ENCODE measurements around the gene ATXN1. TPM values are rescaled to one million over a fixed set of nuclear protein-coding genes. Genes with fewer than 3 reads are reported as not detected.

Gene ATXN1
- total RNA-seq, 1 experiment from 2014 or later: 5.6 TPM

DNA sequence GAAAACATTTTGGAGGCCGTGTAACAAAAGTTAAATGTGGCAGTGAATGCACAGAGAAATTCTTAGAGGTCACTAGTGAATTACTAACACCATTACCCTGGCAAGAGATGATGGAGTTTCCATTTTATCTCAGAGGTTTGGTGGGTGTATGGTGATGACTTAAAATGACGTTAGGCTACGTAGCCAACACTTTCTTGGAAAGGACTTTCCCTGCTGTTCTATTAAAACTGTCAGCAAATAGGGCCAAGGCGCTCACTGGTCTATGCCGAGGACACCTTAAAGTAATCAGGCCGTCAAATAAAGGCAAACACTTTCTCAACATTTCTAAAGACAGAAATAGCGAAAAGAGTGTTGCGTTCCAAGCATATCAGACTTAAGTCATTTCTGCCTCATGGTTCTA, 362.1 kb downstream of the ATXN1 start:
- no peak for DNase-seq
- Histone ChIP-seq H2BK12ac (ENCODE audit: insufficient read length, low read depth, low read length) (no peak overlapping the region), H4K5ac (ENCODE audit: insufficient read length, low read depth, low read length) (no peak overlapping the region), H3T11ph (ENCODE audit: low read length) (no peak overlapping the region), H2AK5ac (ENCODE audit: insufficient read length, low read length) (no peak overlapping the region), H2AFZ (ENCODE audit: low read length) (no peak overlapping the region), H3K79me2 (ENCODE audit: insufficient read depth, low read length) (no peaks in the 10 kb centered on the region), H3K18ac (ENCODE audit: insufficient read length, low read depth, low read length) (no peak overlapping the region), H2BK15ac (ENCODE audit: low read depth, low read length) (no peak overlapping the region), H2BK20ac (ENCODE audit: low read depth, low read length, poor library complexity, severe bottlenecking) (no peak overlapping the region), H3K27ac (ENCODE audit: insufficient read length, low read depth, low read length) (no peak overlapping the region), H3K23ac (ENCODE audit: insufficient read length, low read depth, low read length) (no peak overlapping the region), H3K14ac (ENCODE audit: insufficient read depth, low read length) (no peak overlapping the region), H3K79me1 (ENCODE audit: insufficient read depth, low read depth, low read length, poor library complexity, severe bottlenecking) (no peaks in the 10 kb centered on the region), H2BK5ac (ENCODE audit: insufficient read length, low read length) (no peak overlapping the region), H3K56ac (ENCODE audit: insufficient read length, low read depth, low read length) (no peak overlapping the region), H2BK120ac (ENCODE audit: low read depth, low read length, poor library complexity, severe bottlenecking) (no peak overlapping the region), H3K9ac (ENCODE audit: extremely low read depth, insufficient read length, low read length) (no peak overlapping the region), H4K91ac (ENCODE audit: insufficient read length, low read depth, low read length) (no peak overlapping the region), H4K20me1 (ENCODE audit: control insufficient read depth, insufficient read depth, insufficient read length) (no peaks in the 10 kb centered on the region), H3K9me3 (ENCODE audit: control insufficient read depth, low read depth, low read length) (no peaks in the 10 kb centered on the region), H3K23me2 (ENCODE audit: insufficient read length, low read depth, low read length, poor library complexity, severe bottlenecking) (no peaks in the 10 kb centered on the region), H3K27me3 (ENCODE audit: insufficient read depth, low read length) (no peaks in the 10 kb centered on the region), H3K4ac (ENCODE audit: low read depth, low read length) (no peak overlapping the region), H3K4me2 (ENCODE audit: insufficient read depth, insufficient read length, low read length) (no peak overlapping the region), H4K8ac (replicated peaks; ENCODE audit: insufficient read length, low read depth, low read length) (no peak overlapping the region), H3K4me1 (ENCODE audit: insufficient read depth, low read length) (no peaks in the 10 kb centered on the region)
- no peaks in the 10 kb centered on the region for H3K36me3 Mint-ChIP-seq (ENCODE audit: insufficient read depth in 1 of 3, low read depth in 3 of 3)
- no CpG with 5 or more reads among the region's 8 CpGs for WGBS (ENCODE audit: extremely low coverage, insufficient read length, low lambda C conversion rate)
- H3K27ac Mint-ChIP-seq: no peak overlapping the region
- no peak for TF ChIP-seq CTCF (conservative IDR thresholded peaks at IDR 0.05)
- H3K4me3 Mint-ChIP-seq: no peak overlapping the region
- peaks cover 3 to 4% of the 10 kb centered on the region in 2 experiments; a peak in 3 of 5 replicates for H3K9me3 Mint-ChIP-seq
- no peaks in the 10 kb centered on the region for H3K27me3 Mint-ChIP-seq (ENCODE audit: low read depth)
- no peaks in the 10 kb centered on the region for H3K4me1 Mint-ChIP-seq
